Parathyroid adenoma (tissue), 2 donors: ENCODE results near the gene TSHR.

Experiments
- H2AFZ ChIP-seq: fragments of 300-600 bp; sonication (generic); one replicate; pipeline ENCODE4 v1.7.0; 2017; ENCODE audit warnings: antibody characterized with exemption, mild to moderate bottlenecking
- H3K27ac ChIP-seq: fragments of 300-600 bp; sonication (generic); one replicate; pipeline ENCODE4 v1.7.0; 2017
- H3K27me3 ChIP-seq: fragments of 300-600 bp; sonication (generic); one replicate; pipeline ENCODE4 v1.7.0; 2017; ENCODE audit warnings: low read length; ENCODE audit not compliant: control insufficient read depth, insufficient read depth
- H3K36me3 ChIP-seq: fragments of 300-600 bp; sonication (generic); one replicate; pipeline ENCODE4 v1.7.0; 2017; ENCODE audit warnings: low read length; ENCODE audit not compliant: control insufficient read depth, insufficient read depth
- H3K4me1 ChIP-seq: fragments of 300-600 bp; sonication (generic); one replicate; pipeline ENCODE4 v1.7.0; 2017; ENCODE audit warnings: control low read depth
- H3K4me2 ChIP-seq: fragments of 300-600 bp; sonication (generic); one replicate; pipeline ENCODE4 v1.7.0; 2017; ENCODE audit warnings: low read length
- H3K4me3 ChIP-seq: fragments of 300-600 bp; sonication (generic); one replicate; pipeline ENCODE4 v1.7.0; 2017; ENCODE audit warnings: low read depth, low read length
- H3K79me2 ChIP-seq: fragments of 300-600 bp; sonication (generic); one replicate; pipeline ENCODE4 v1.7.0; 2017; ENCODE audit warnings: control low read depth
- H3K9ac ChIP-seq: fragments of 300-600 bp; sonication (generic); one replicate; pipeline ENCODE4 v1.7.0; 2017; ENCODE audit warnings: mild to moderate bottlenecking
- H3K9me3 ChIP-seq: fragments of 300-600 bp; sonication (generic); one replicate; pipeline ENCODE4 v1.7.0; 2017; ENCODE audit warnings: low read length; ENCODE audit not compliant: control insufficient read depth
- CTCF ChIP-seq: fragments of 300-600 bp; sonication (generic); IDR thresholded peaks from one replicate; pipeline ENCODE4 v1.7.0; 2017; ENCODE audit warnings: antibody characterized with exemption, mild to moderate bottlenecking
- donor health status: primary hyperparathyroidism.

Gene TSHR

DNA sequence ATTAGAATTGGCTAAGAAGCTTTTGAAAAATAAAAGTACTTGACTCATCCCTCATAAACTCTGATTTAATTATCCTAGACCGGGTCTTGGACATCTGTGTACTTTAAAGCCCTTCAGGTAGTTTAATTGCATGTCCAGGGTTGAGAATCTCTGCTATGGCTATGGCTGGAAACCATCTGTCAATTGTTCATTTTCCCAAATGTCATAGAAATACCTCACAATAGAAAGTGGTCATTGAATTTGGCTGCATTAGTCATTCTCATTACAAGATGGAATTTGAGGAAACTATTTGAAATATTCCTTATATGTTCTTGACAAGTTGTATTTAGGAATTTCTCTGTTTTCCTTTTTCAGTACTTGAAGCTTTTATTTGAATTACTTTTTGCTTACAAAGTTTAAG lies 111.3 kb downstream of the TSHR start:
- no peaks in the 10 kb centered on the region for H3K79me2 ChIP-seq
- TF ChIP-seq CTCF, result no peak
- H3K4me3 ChIP-seq, result no peak overlapping the region
- no peak overlapping the region for H2AFZ ChIP-seq
- H3K9ac ChIP-seq, result no peak overlapping the region
- H3K4me1 ChIP-seq, result no peaks in the 10 kb centered on the region
- H3K4me2 ChIP-seq, result no peak overlapping the region
- no peak overlapping the region for H3K27ac ChIP-seq
- H3K36me3 ChIP-seq, result no peaks in the 10 kb centered on the region
- H3K27me3 ChIP-seq, result no peaks in the 10 kb centered on the region
- H3K9me3 ChIP-seq, result no peaks in the 10 kb centered on the region

GRCh38 chr14:81067156-81067555 lies 111.7 kb downstream of the TSHR start:
- Histone ChIP-seq H3K9ac (no peak overlapping the region), H2AFZ (no peak overlapping the region), H3K27me3 (no peaks in the 10 kb centered on the region), H3K36me3 (no peaks in the 10 kb centered on the region), H3K9me3 (no peaks in the 10 kb centered on the region), H3K4me1 (no peaks in the 10 kb centered on the region), H3K79me2 (no peaks in the 10 kb centered on the region), H3K27ac (no peak overlapping the region), H3K4me2 (no peak overlapping the region), H3K4me3 (no peak overlapping the region)
- TF ChIP-seq CTCF, result no peak

DNA sequence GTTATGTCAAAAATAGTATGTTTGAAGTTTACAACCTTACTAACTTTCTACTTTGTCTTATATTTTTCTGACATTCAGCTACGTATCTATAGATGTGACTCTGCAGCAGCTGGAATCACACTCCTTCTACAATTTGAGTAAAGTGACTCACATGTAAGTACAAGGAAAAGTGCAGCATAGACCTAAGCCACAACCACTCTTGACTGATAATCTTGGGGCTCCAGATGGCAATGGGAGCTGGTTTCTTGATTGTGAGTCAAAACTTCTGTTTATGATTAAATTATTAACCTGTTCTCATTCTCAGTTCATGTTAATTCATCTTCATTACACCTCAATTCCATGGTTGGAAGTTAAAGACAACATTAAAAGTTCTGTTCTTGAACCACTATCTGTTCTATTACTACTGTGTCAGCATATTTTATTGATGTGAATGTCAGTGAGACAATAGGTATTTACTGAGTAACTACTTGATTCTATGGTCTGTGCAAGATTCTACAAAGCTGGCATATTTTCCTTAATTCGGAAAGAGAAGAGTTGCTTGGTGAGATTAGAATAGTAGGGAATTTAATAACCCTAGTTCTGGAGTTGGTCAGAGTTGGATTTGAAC lies 112.9 kb downstream of the TSHR start:
- no peak overlapping the region for H3K4me3 ChIP-seq

DNA sequence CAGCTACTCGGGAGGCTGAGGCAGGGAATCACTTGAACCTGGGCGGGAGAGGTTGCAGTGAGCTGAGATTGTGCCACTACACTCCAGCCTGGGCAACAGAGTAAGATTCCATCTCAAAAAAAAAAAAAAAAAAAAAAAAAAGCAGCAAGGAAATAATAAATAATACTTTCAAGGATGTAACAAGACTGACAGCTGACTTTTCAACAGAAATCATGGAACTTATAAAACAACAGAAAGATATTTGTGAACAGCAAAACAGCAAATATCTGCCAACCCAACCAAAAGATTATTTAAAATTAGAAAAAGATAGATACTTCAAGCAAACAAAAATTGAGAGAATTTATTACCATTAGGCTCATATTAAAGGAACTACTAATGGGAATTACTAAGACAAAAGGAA lies 115.1 kb downstream of the TSHR start:
- Histone ChIP-seq H3K79me2 (no peaks in the 10 kb centered on the region), H3K4me1 (no peaks in the 10 kb centered on the region), H3K4me2 (no peak overlapping the region), H3K9me3 (no peaks in the 10 kb centered on the region), H3K36me3 (no peaks in the 10 kb centered on the region), H3K27ac (no peak overlapping the region), H3K4me3 (no peak overlapping the region), H3K27me3 (no peaks in the 10 kb centered on the region), H2AFZ (no peak overlapping the region), H3K9ac (no peak overlapping the region)
- no peak for TF ChIP-seq CTCF

More for the DNA sequence above, 112.9 kb downstream of the TSHR start:
- no peaks in the 10 kb centered on the region for H3K4me1 ChIP-seq
- no peak overlapping the region for H2AFZ ChIP-seq
- H3K27ac ChIP-seq, result no peak overlapping the region
- no peak overlapping the region for H3K9ac ChIP-seq
- H3K27me3 ChIP-seq, result no peaks in the 10 kb centered on the region
- H3K9me3 ChIP-seq, result no peaks in the 10 kb centered on the region
- no peaks in the 10 kb centered on the region for H3K79me2 ChIP-seq
- no peaks in the 10 kb centered on the region for H3K36me3 ChIP-seq
- H3K4me2 ChIP-seq, result no peak overlapping the region
- no peak for TF ChIP-seq CTCF

DNA sequence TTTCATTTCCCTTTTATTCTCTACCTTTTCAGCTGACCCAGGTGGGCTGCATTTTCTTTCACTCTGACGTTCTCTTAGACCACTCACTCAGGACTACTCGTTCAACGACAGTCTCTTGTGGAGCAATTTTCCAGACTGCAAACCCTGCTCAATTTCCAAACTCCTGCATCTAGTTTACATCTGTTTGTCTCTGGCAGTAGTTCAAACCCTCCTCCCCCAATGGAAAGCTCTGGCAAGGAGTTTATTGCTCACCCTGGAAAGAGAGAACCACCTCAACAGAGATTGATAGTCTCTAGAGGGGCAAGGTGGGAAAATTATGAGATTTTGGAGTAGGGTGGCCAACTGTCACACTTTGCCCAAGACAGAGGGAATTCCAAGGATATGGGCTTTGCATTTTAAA lies 130.2 kb downstream of the TSHR start:
- Histone ChIP-seq H3K36me3 (no peaks in the 10 kb centered on the region), H3K9me3 (no peaks in the 10 kb centered on the region), H3K4me1 (no peaks in the 10 kb centered on the region), H3K27ac (no peak overlapping the region), H3K4me3 (no peak overlapping the region), H3K79me2 (no peaks in the 10 kb centered on the region), H3K27me3 (no peaks in the 10 kb centered on the region), H3K9ac (no peak overlapping the region), H2AFZ (no peak overlapping the region), H3K4me2 (no peak overlapping the region)
- no peak for TF ChIP-seq CTCF
